B cell (primary cell): ENCODE results near the gene BRD4. TPM values are rescaled to one million over a fixed set of nuclear protein-coding genes. Genes with fewer than 3 reads are reported as not detected.

Experiments
- ATAC-seq: fragments of 200-7000 bp; cut with Tn5 transposase; one replicate; pipeline ENCODE4 v1.10.0; 2021; ENCODE audit warnings: low read depth, mild to moderate bottlenecking, moderate number of reproducible peaks, moderate library complexity
- CTCF ChIA-PET: fragments of 350-600 bp; sonication (Branson Sonifier 250); formaldehyde crosslinking; loops from one replicate; lab custom pipeline; 2021; ENCODE audit warnings: antibody characterized with exemption, inconsistent platforms; lab: Charles Lee
- POLR2A ChIA-PET: fragments of 350-600 bp; sonication (Branson Sonifier 250); formaldehyde crosslinking; loops from one replicate; lab custom pipeline; 2021; ENCODE audit warnings: antibody characterized with exemption; lab: Charles Lee
- DNase-seq: peaks from one replicate; pipeline ENCODE4 v3.0.0; 2013
- H2AFZ ChIP-seq: 2 replicates; pipeline ENCODE4 v1.6.1; 2012; ENCODE audit warnings: mild to moderate bottlenecking, low read depth, low read length; ENCODE audit not compliant: insufficient read depth, poor library complexity, severe bottlenecking
- H3K27ac ChIP-seq, 2 donors: 1 replicate in 1 of 2; 2 replicates in 1 of 2; pipeline ENCODE4 v1.5.1; 2012 to 2013; ENCODE audit warnings: low read length in 2 of 2, mild to moderate bottlenecking in 2 of 2, moderate library complexity in 1 of 2
- H3K27me3 ChIP-seq, 4 experiments: fragments of 200-600 bp in 1 of 4; sonication (generic) in 1 of 4; replicated peaks in 1 of 4; 1 replicate in 2 of 4; 2 replicates in 2 of 4; pipeline versions ENCODE4 v1.6.1 to v1.7.0; 2013 to 2016; ENCODE audit warnings: low read length in 3 of 4, mild to moderate bottlenecking in 2 of 4, mixed read lengths in 1 of 4, moderate library complexity in 1 of 4; ENCODE audit not compliant: insufficient read depth in 4 of 4, control insufficient read depth in 3 of 4; ENCODE audit errors: control extremely low read depth in 1 of 4
- H3K36me3 ChIP-seq, 2 experiments: replicated peaks in 1 of 2; 1 replicate in 1 of 2; 2 replicates in 1 of 2; pipeline versions ENCODE4 v1.6.1 to v1.7.1; 2013; ENCODE audit warnings: low read length in 1 of 2; ENCODE audit not compliant: insufficient read depth in 2 of 2, control insufficient read depth in 1 of 2; ENCODE audit errors: control extremely low read depth in 1 of 2, extremely low read depth in 1 of 2
- H3K4me1 ChIP-seq, 2 donors: fragments of 200-600 bp in 1 of 2; sonication (generic) in 1 of 2; 1 replicate in 1 of 2; 2 replicates in 1 of 2; pipeline versions ENCODE4 v1.5.1 to v1.6.1; 2013 to 2017; ENCODE audit warnings: low read length in 2 of 2; ENCODE audit not compliant: control insufficient read depth in 2 of 2, insufficient read depth in 2 of 2
- H3K4me2 ChIP-seq: replicated peaks from 2 replicates; pipeline ENCODE3; 2012; ENCODE audit warnings: mild to moderate bottlenecking, low read depth, low read length; ENCODE audit not compliant: poor library complexity, severe bottlenecking
- H3K4me3 ChIP-seq, 5 experiments: fragments of 200-600 bp in 1 of 5; sonication (generic) in 1 of 5; 1 replicate in 3 of 5; 2 replicates in 2 of 5; pipeline versions ENCODE4 v1.5.1 to v1.7.0; 2011 to 2016; ENCODE audit warnings: low read length in 4 of 5, mild to moderate bottlenecking in 4 of 5, low read depth in 2 of 5, control low read depth in 1 of 5, moderate library complexity in 1 of 5; ENCODE audit not compliant: insufficient read depth in 1 of 5; ENCODE audit errors: control extremely low read depth in 1 of 5, extremely low read depth in 1 of 5
- H3K79me2 ChIP-seq: fragments of 200-600 bp; sonication (generic); one replicate; pipeline ENCODE4 v1.6.0; 2016; ENCODE audit warnings: low read length; ENCODE audit not compliant: control insufficient read depth, insufficient read depth
- H3K9ac ChIP-seq: fragments of 200-600 bp; sonication (generic); 2 replicates; pipeline ENCODE4 v1.6.1; 2017; ENCODE audit warnings: mild to moderate bottlenecking, low read length, moderate library complexity
- H3K9me3 ChIP-seq, 3 donors: one replicate each; pipeline versions ENCODE4 v1.6.1 to v1.7.1; 2013; ENCODE audit warnings: low read length in 2 of 3; ENCODE audit not compliant: control insufficient read depth in 2 of 3, insufficient read depth in 1 of 3; ENCODE audit errors: control extremely low read depth in 1 of 3
- H4K20me1 ChIP-seq: 2 replicates; pipeline ENCODE4 v1.6.0; 2012; ENCODE audit warnings: mild to moderate bottlenecking, low read length; ENCODE audit not compliant: insufficient read depth, control insufficient read depth, poor library complexity, severe bottlenecking
- H3K27ac Mint-ChIP-seq: one replicate; pipeline ENCODE4 v1.8.0; 2021; ENCODE audit warnings: mixed read lengths
- H3K27me3 Mint-ChIP-seq: one replicate; pipeline ENCODE4 v1.8.0; 2021; ENCODE audit warnings: mixed read lengths
- H3K4me1 Mint-ChIP-seq: one replicate; pipeline ENCODE4 v1.8.0; 2021; ENCODE audit warnings: mixed read lengths
- H3K4me3 Mint-ChIP-seq: one replicate; pipeline ENCODE4 v1.8.0; 2021; ENCODE audit warnings: mixed read lengths
- H3K9me3 Mint-ChIP-seq: one replicate; pipeline ENCODE4 v1.8.0; 2022; ENCODE audit warnings: mixed read lengths; ENCODE audit not compliant: insufficient read depth
- CTCF ChIP-seq: fragments of 200-600 bp; IDR thresholded peaks from one replicate; pipeline ENCODE4 v1.8.0; 2022; ENCODE audit warnings: antibody characterized with exemption, mild to moderate bottlenecking
- EZH2 ChIP-seq: IDR thresholded peaks from 2 replicates; pipeline ENCODE4 v1.6.1; 2012; ENCODE audit warnings: borderline replicate concordance, low read depth, mild to moderate bottlenecking, moderate library complexity, low read length; ENCODE audit not compliant: insufficient read depth, poor library complexity, severe bottlenecking
- WGBS: methylation state at CpG from one replicate; pipeline ENCODE4 v1.1.5; 2013; ENCODE audit warnings: missing lambda C conversion rate; ENCODE audit not compliant: insufficient coverage; 5-methylcytosine and 5-hydroxymethylcytosine counted together
- intact Hi-C: fragments of 100-400 bp; cut with micrococcal nuclease; formaldehyde crosslinking; loops from one replicate; pipeline ENCODE4 v1.10.0; 2022
- polyA plus RNA-seq: library from polyadenylated mRNA; depleted of rRNA; stranded (reverse); fragments of >200 nt; gene quantifications from 2 replicates; pipeline ENCODE4 v1.2.3, GENCODE V29; 2012
- total RNA-seq, 2 donors: library from RNA; stranded (reverse); fragments of 120-200 nt in 1 of 2; gene quantifications; 1 replicate in 1 of 2; 2 replicates in 1 of 2; pipeline versions ENCODE4 v1.2.3 to v1.2.4, GENCODE V29; 2013 to 2022

Gene BRD4
- total and polyA plus RNA-seq, 2 donors (not counting 1 experiment from before 2014, with no cell fraction given): 30.7 to 209 TPM

GRCh38 chr19:15358918-15359317, 26.6 kb upstream of the BRD4 start:
- Mint-ChIP-seq H3K27ac (no peak overlapping the region), H3K9me3 (no peaks in the 10 kb centered on the region), H3K4me1 (no peaks in the 10 kb centered on the region), H3K4me3 (no peak overlapping the region), H3K27me3 (no peaks in the 10 kb centered on the region)
- TF ChIP-seq EZH2: no peak
- no peak for TF ChIP-seq CTCF
- Histone ChIP-seq H4K20me1 (peaks cover 6% of the 10 kb centered on the region), H3K79me2 (peaks cover 9% of the 10 kb centered on the region), H3K9ac (no peak overlapping the region), H3K27me3 (no peaks in the 10 kb centered on the region), H3K36me3 (peaks cover 20 to 69% of the 10 kb centered on the region in 2 experiments), H3K4me3 (no peak overlapping the region), H3K27ac (no peak overlapping the region), H3K4me1 (no peaks in the 10 kb centered on the region), H3K4me2 (no peak overlapping the region), H2AFZ (no peak overlapping the region), H3K9me3 (no peaks in the 10 kb centered on the region)
- ChIA-PET POLR2A (interaction anchor here (0.9 kb wide), 1 partner anchor 20 kb away, joined by 3 read pairs; the partner anchor contains the start of gene AKAP8), CTCF (interaction anchor here (1.0 to 1.6 kb wide), 2 partner anchors 60 to 80 kb away, joined by 3 read pairs; partner anchors contain the start of gene AKAP8L)
- no peak for DNase-seq
- ATAC-seq: no peak
- intact Hi-C loops: loop anchor here (1.0 kb wide), 1 partner anchor 19 kb away; no protein-coding TSS in a partner anchor
- 61% methylated on average over 3 of the region's 3 CpGs for WGBS

GRCh38 chr19:15357906-15358305, 25.6 kb upstream of the BRD4 start:
- DNase-seq: no peak
- Mint-ChIP-seq H3K27ac (no peak overlapping the region), H3K4me3 (no peak overlapping the region), H3K27me3 (no peaks in the 10 kb centered on the region), H3K9me3 (no peaks in the 10 kb centered on the region), H3K4me1 (no peaks in the 10 kb centered on the region)
- no peak for ATAC-seq
- Histone ChIP-seq H3K4me2 (no peak overlapping the region), H3K79me2 (peaks cover 9% of the 10 kb centered on the region), H3K9me3 (no peaks in the 10 kb centered on the region), H3K9ac (no peak overlapping the region), H3K4me3 (no peak overlapping the region), H4K20me1 (peaks cover 6% of the 10 kb centered on the region), H3K27me3 (no peaks in the 10 kb centered on the region), H2AFZ (no peak overlapping the region), H3K4me1 (no peaks in the 10 kb centered on the region), H3K36me3 (peaks cover 23 to 76% of the 10 kb centered on the region in 2 experiments), H3K27ac (no peak overlapping the region)
- intact Hi-C loops: no loop called here
- WGBS: 100% methylated on average over 1 of the region's 4 CpGs
- TF ChIP-seq EZH2: no peak
- TF ChIP-seq CTCF: no peak
- CTCF ChIA-PET: interaction anchor here (1.0 kb wide), 2 partner anchors 61 to 69 kb away, joined by 3 to 5 read pairs; partner anchors contain the start of gene AKAP8L
- POLR2A ChIA-PET: interaction anchor here (0.6 to 0.9 kb wide), 5 partner anchors 21 to 1630 kb away, joined by 3 to 8 read pairs (median 7); partner anchors contain the start of gene AKAP8
